Neural progenitor cell (in vitro differentiated cells): ENCODE measurements around the gene CDC42. TPM values are rescaled to one million over a fixed set of nuclear protein-coding genes. Genes with fewer than 3 reads are reported as not detected.

Source experiments
- DNase-seq: peaks from one replicate; pipeline ENCODE4 v3.0.0-alpha.2; 2016; ENCODE audit warnings: low spot score
- H2AFZ ChIP-seq: fragments of 200-600 bp; sonication (generic); replicated peaks from 2 replicates; pipeline ENCODE4 v1.6.1; 2016; ENCODE audit warnings: antibody characterized with exemption
- H3F3A ChIP-seq: fragments of 200-600 bp; sonication (generic); 2 replicates; pipeline ENCODE4 v1.6.1; 2016; ENCODE audit warnings: antibody characterized with exemption, low read depth
- H3K27ac ChIP-seq: fragments of 200-600 bp; sonication (generic); 2 replicates; pipeline ENCODE4 v1.5.1; 2016; ENCODE audit warnings: mild to moderate bottlenecking
- H3K27me3 ChIP-seq: fragments of 200-600 bp; sonication (generic); 2 replicates; pipeline ENCODE4 v1.6.1; 2016; ENCODE audit warnings: mild to moderate bottlenecking, moderate library complexity
- H3K36me3 ChIP-seq: fragments of 200-600 bp; sonication (generic); 2 replicates; pipeline ENCODE4 v1.5.1; 2016
- H3K4me1 ChIP-seq: fragments of 200-600 bp; sonication (generic); 2 replicates; pipeline ENCODE4 v1.6.1; 2016; ENCODE audit warnings: mixed run types
- H3K4me2 ChIP-seq: fragments of 200-600 bp; sonication (generic); 2 replicates; pipeline ENCODE4 v1.6.1; 2016
- H3K4me3 ChIP-seq: fragments of 200-600 bp; sonication (generic); 2 replicates; pipeline ENCODE4 v1.5.1; 2016
- H3K79me2 ChIP-seq: fragments of 200-600 bp; sonication (generic); 2 replicates; pipeline ENCODE4 v1.6.1; 2016; ENCODE audit warnings: low read depth
- H3K9ac ChIP-seq: fragments of 200-600 bp; sonication (generic); 2 replicates; pipeline ENCODE4 v1.6.1; 2016
- H3K9me3 ChIP-seq: fragments of 200-600 bp; sonication (generic); 2 replicates; pipeline ENCODE4 v1.5.1; 2016; ENCODE audit warnings: low read depth
- H4K20me1 ChIP-seq: fragments of 200-600 bp; sonication (generic); 2 replicates; pipeline ENCODE4 v1.6.1; 2016; ENCODE audit warnings: low read depth
- H3K27ac Mint-ChIP-seq: 3 replicates; pipeline ENCODE4 v1.8.0; 2021; ENCODE audit warnings: mixed read lengths
- H3K27me3 Mint-ChIP-seq: 2 replicates; pipeline ENCODE4 v1.8.0; 2022; ENCODE audit warnings: low read depth, mild to moderate bottlenecking, inconsistent platforms, moderate library complexity, mixed read lengths; ENCODE audit not compliant: insufficient read depth
- H3K36me3 Mint-ChIP-seq: 3 replicates; pipeline ENCODE4 v1.8.0; 2021; ENCODE audit warnings: mixed read lengths
- H3K4me1 Mint-ChIP-seq: 3 replicates; pipeline ENCODE4 v1.8.0; 2021; ENCODE audit warnings: mixed read lengths
- H3K4me3 Mint-ChIP-seq: 3 replicates; pipeline ENCODE4 v1.8.0; 2021; ENCODE audit warnings: mild to moderate bottlenecking, moderate library complexity, mixed read lengths
- H3K9me3 Mint-ChIP-seq: 3 replicates; pipeline ENCODE4 v1.8.0; 2020; ENCODE audit warnings: mixed read lengths
- CTCF ChIP-seq: fragments of 200-600 bp; sonication (generic); IDR thresholded peaks from 2 replicates; pipeline ENCODE4 v1.5.1; 2017; ENCODE audit warnings: antibody characterized with exemption, mild to moderate bottlenecking
- EZH2 ChIP-seq: fragments of 200-600 bp; sonication (generic); IDR thresholded peaks from 2 replicates; pipeline ENCODE4 v1.6.1; 2017; ENCODE audit warnings: antibody characterized with exemption, mild to moderate bottlenecking, moderate library complexity
- EZH2phosphoT487 ChIP-seq: fragments of 200-600 bp; sonication (generic); IDR thresholded peaks from 2 replicates; pipeline ENCODE4 v1.6.1; 2017; ENCODE audit warnings: antibody characterized with exemption
- total RNA-seq: library from RNA; depleted of rRNA; stranded (reverse); fragments of >200 nt; gene quantifications from 2 replicates; pipeline ENCODE4 v1.2.3, GENCODE V29; 2015; ENCODE audit warnings: low replicate concordance

The CDC42 gene
- total RNA-seq, 1 donor from 2014 or later, result 348 TPM

DNA sequence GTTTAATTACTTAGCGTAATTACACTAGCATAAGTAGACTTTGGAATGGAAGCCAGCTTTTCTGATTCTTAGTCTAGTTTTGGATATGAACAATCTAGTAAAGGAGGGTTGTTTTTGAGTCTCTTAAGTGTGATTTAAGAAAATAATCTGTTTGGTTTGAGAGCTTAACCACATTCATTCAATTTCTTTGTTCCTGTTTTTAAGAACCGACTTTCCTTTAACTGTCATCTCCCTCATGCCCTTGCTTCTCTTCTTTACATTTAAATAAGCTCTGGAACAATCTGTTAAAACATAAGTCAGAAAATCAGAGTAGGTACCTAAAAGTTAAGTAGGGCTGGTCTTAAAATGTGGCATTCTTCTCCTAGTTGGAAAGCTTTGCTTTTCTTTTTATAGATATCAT is 27.7 kb downstream of the CDC42 start:
- Histone ChIP-seq H3K9me3 (no peaks in the 10 kb centered on the region), H3K36me3 (peaks cover 5% of the 10 kb centered on the region), H3K9ac (no peak overlapping the region), H3K27me3 (no peaks in the 10 kb centered on the region), H2AFZ (no peak overlapping the region), H3K79me2 (peaks cover 91% of the 10 kb centered on the region), H4K20me1 (peaks cover 91% of the 10 kb centered on the region), H3K4me2 (no peak overlapping the region), H3K4me3 (no peak overlapping the region), H3F3A (peaks cover under 1% of the 10 kb centered on the region), H3K4me1 (peaks cover under 1% of the 10 kb centered on the region), H3K27ac (no peak overlapping the region)
- no peak for DNase-seq
- H3K9me3 Mint-ChIP-seq, result no peaks in the 10 kb centered on the region
- TF ChIP-seq EZH2, result no peak
- TF ChIP-seq EZH2phosphoT487, result no peak
- no peak for TF ChIP-seq CTCF
- H3K4me1 Mint-ChIP-seq, result peaks cover 13% of the 10 kb centered on the region
- H3K27me3 Mint-ChIP-seq, result no peaks in the 10 kb centered on the region
- peaks cover 35% of the 10 kb centered on the region for H3K36me3 Mint-ChIP-seq
- no peak overlapping the region for H3K27ac Mint-ChIP-seq
- no peak overlapping the region for H3K4me3 Mint-ChIP-seq

GRCh38 chr1:22088331-22088730 is 35.8 kb downstream of the CDC42 start:
- no peak overlapping the region for H3K27ac Mint-ChIP-seq
- Histone ChIP-seq H3K4me3 (no peak overlapping the region), H3K4me2 (no peak overlapping the region), H2AFZ (no peak overlapping the region), H3K27me3 (no peaks in the 10 kb centered on the region), H3K9ac (no peak overlapping the region), H3K4me1 (peaks cover 26% of the 10 kb centered on the region), H3K79me2 (peaks cover 81% of the 10 kb centered on the region), H3F3A (peaks cover 11% of the 10 kb centered on the region), H3K36me3 (no peaks in the 10 kb centered on the region), H4K20me1 (peaks cover 88% of the 10 kb centered on the region), H3K27ac (no peak overlapping the region), H3K9me3 (no peaks in the 10 kb centered on the region)
- no peaks in the 10 kb centered on the region for H3K27me3 Mint-ChIP-seq
- no peaks in the 10 kb centered on the region for H3K9me3 Mint-ChIP-seq
- TF ChIP-seq CTCF (no peak), EZH2 (no peak), EZH2phosphoT487 (no peak)
- no peak overlapping the region for H3K4me3 Mint-ChIP-seq
- H3K4me1 Mint-ChIP-seq, result peaks cover 23% of the 10 kb centered on the region
- no peak for DNase-seq
- H3K36me3 Mint-ChIP-seq, result peaks cover 32% of the 10 kb centered on the region

DNA sequence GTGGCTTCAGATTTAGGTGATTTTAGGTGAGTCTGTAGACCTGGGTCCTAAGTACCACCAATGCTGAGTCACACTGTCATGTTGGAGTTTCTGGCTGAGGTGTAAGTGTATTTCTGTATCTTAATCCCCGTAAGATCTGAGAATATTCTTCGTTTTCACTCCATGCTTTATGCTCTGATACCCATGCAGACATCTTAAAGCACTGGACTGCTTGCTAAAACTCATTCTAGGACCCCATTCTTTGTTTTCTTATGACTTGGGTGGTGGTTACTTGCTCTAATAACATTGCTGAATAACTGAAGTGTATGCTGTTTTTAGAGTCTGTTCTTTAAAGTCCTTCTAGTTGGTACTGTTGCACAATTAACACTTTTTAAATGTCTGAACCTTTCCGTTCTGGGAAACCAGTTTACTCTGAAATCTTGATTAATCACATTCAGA is 36.6 kb downstream of the CDC42 start:
- Mint-ChIP-seq H3K27ac (no peak overlapping the region), H3K4me1 (peaks cover 23% of the 10 kb centered on the region), H3K9me3 (no peaks in the 10 kb centered on the region), H3K4me3 (no peak overlapping the region), H3K27me3 (no peaks in the 10 kb centered on the region), H3K36me3 (peaks cover 34% of the 10 kb centered on the region)
- no peak for TF ChIP-seq EZH2phosphoT487
- TF ChIP-seq EZH2, result no peak
- no peak for TF ChIP-seq CTCF
- H4K20me1 ChIP-seq, result peaks cover 85% of the 10 kb centered on the region
- H3K9ac ChIP-seq, result no peak overlapping the region
- no peaks in the 10 kb centered on the region for H3K9me3 ChIP-seq
- H3K36me3 ChIP-seq, result no peaks in the 10 kb centered on the region
- H3K4me2 ChIP-seq, result peak overlapping the region; percentile 33
- H2AFZ ChIP-seq, result no peak overlapping the region
- H3K4me3 ChIP-seq, result no peak overlapping the region
- no peak overlapping the region for H3K27ac ChIP-seq
- peaks cover 26% of the 10 kb centered on the region for H3K4me1 ChIP-seq
- peaks cover 11% of the 10 kb centered on the region for H3F3A ChIP-seq
- peaks cover 75% of the 10 kb centered on the region for H3K79me2 ChIP-seq
- no peaks in the 10 kb centered on the region for H3K27me3 ChIP-seq
- no peak for DNase-seq
